Right cardiac atrium (tissue), 5 donors: Measurements from ENCODE around the gene AAMDC. TPM values are rescaled to one million over a fixed set of nuclear protein-coding genes. Genes with fewer than 3 reads are reported as not detected.
"Not testable (repeated sequence)": the region's sequence is repeated elsewhere in the genome, so short reads cannot be mapped to it uniquely, and the experiment has no call there.

Experiments used
- ATAC-seq, 2 donors: fragments of 200-7000 bp; cut with Tn5 transposase; one replicate each; pipeline versions ENCODE4 v1.8.0 to v1.9.1; 2020; ENCODE audit warnings: moderate library complexity in 2 of 2, mild to moderate bottlenecking in 1 of 2
- DNase-seq, 3 donors: peaks; one replicate each; pipeline ENCODE4 v3.0.0-alpha.2; 2020
- H3K27ac ChIP-seq: one replicate; pipeline ENCODE4 v1.5.1; 2013; ENCODE audit warnings: mild to moderate bottlenecking, low read length, control low read depth, moderate library complexity
- H3K27me3 ChIP-seq: one replicate; pipeline ENCODE4 v1.6.1; 2013; ENCODE audit not compliant: control insufficient read depth, insufficient read depth
- H3K4me1 ChIP-seq: one replicate; pipeline ENCODE4 v1.6.1; 2013; ENCODE audit warnings: low read length; ENCODE audit not compliant: control insufficient read depth, insufficient read depth
- H3K4me3 ChIP-seq: one replicate; pipeline ENCODE4 v1.5.1; 2013; ENCODE audit warnings: low read length, control low read depth
- H3K9me3 ChIP-seq: one replicate; pipeline ENCODE4 v1.6.1; 2013; ENCODE audit warnings: low read length; ENCODE audit not compliant: control insufficient read depth
- WGBS: extraction: QIAGEN DNeasy Blood & Tissue Kit; methylation state at CpG from one replicate; pipeline ENCODE4 v1.1.7; 2013; 5-methylcytosine and 5-hydroxymethylcytosine counted together
- intact Hi-C, 4 donors: fragments of 100-400 bp; cut with DNase I; formaldehyde crosslinking; loops; one replicate each; pipeline versions ENCODE4 v1.11.0 to v1.14.0; 2022 to 2023
- polyA plus RNA-seq: library from polyadenylated mRNA; stranded (reverse); fragments of 200-250 nt; gene quantifications from one replicate; pipeline ENCODE4 v1.2.3, GENCODE V29; 2013
- total RNA-seq, 4 donors: library from RNA; stranded (reverse); fragmentation: NEBNext Ultra II Directional; extraction: Animal tissue kit (Norgen Biotek cat#: 25700); gene quantifications; one replicate each; pipeline ENCODE4 v1.2.1, GENCODE V29; 2021
- donor health status: healthy with polysubstance abuse.
- donor health status: DM: no; HTN: yes; CAD: no.
- donor health status: DM: no; HTN: no; CAD: no.
- donor health status: DM: no; HTN: yes; CAD: no; lungs with severe emphysema.
- donor health status: DM: yes; HTN: yes; CAD: no.

The AAMDC gene
- total and polyA plus RNA-seq, 5 donors: 67.4 to 237 (median 88.3) TPM

DNA sequence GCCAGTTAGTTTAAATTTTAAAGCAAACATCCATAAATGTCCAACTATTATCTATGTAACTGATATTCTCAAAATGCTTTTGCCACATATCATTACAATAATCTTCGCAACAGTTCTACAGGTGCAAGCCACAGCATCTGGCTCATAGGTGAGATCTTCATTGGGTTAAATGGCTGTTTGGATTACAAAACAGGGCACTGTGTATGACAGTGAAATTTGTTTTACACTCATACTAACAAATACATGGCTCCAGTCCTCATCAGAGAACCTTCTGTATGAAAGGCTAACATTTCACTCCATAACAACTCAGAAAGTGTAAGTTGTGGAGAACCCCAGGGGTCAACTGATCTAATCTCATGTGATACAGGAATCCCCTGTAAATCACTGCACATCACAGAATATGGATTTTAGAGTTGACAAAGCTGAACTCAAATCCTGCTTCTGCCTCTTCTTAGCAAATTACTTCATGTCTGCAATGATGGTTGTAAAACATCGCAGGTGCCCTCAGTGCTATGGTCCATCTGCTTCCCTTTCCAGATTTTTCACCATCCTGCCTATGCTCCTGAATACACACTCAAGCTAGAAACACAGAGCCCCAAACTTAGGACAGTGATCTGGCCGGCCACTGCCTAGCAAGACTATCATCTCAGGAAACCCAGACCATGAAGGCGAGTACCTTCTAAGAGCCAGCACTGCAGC is 92.8 kb downstream of the AAMDC start:
- H3K27ac ChIP-seq, H3K9me3 ChIP-seq, H3K27me3 ChIP-seq, ATAC-seq, H3K4me3 ChIP-seq, intact Hi-C loops, H3K4me1 ChIP-seq, DNase-seq: not testable (repeated sequence)
- 83% methylated on average over 4 of the region's 4 CpGs for WGBS

DNA sequence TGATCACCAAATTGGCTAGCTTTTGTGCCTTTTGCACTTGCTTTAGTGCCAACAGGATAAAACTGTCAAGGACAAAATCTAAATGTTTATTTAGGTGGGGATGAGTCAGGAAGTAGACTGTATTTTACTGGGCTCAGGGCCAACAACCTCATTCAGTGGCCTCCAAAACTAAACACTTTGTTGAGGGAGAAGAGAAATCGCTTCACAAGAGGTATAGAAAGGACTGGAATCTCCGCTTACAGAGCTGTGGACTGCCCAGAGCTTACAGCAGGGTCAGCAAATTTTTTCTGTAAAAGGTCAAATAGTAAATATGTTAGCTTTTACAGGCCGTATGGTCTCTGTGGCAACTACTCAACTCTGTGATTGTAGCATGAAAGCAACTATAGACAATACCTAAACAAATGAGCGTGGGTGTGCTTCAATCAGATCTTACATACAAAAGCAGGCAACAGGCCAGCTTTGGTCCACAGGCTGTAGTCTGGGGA is 93.4 kb downstream of the AAMDC start:
- peak; percentile 51 to 78 for ATAC-seq
- intact Hi-C loops, H3K27ac ChIP-seq: not testable (repeated sequence)

DNA sequence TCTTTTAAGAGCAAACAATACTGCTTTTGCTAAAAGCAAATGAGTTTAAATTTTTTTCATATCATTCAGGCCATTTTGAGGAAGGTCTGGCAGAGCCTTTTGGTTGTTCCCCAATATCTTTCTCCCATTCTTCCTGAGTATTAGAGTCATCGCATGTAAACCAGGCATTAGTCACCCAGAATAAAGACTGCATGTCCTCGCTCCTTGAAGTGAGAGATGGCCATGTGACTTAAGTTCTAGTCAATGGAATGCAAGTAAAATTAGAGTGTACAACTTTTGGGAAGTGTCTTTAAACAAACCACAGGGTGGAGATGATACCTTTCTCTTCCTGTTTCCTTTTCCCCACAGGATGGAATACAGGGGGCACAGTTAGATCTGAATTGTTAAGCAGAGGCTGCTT is 96.8 kb downstream of the AAMDC start:
- intact Hi-C loops, H3K4me1 ChIP-seq, DNase-seq, H3K27me3 ChIP-seq, H3K27ac ChIP-seq, H3K9me3 ChIP-seq, H3K4me3 ChIP-seq, ATAC-seq: not testable (repeated sequence)
- no CpG with 5 or more reads among the region's 2 CpGs for WGBS

More for the DNA sequence above, 93.4 kb downstream of the AAMDC start:
- peak in 1 of 3 donors; percentile 38 for DNase-seq
- not testable (repeated sequence) for H3K4me1 ChIP-seq, H3K4me3 ChIP-seq, H3K27me3 ChIP-seq, H3K9me3 ChIP-seq
- WGBS: 53% methylated on average over 4 of the region's 4 CpGs

Other genes starting within 250 kb of the AAMDC start
- gene AQP11, start 231.2 kb upstream of the AAMDC start, total RNA-seq: 1 to 10 TPM in 3 of 4 donors, under 1 TPM in 1; 0.64 to 1.6 (median 1.3) TPM
- 0.81 TPM for gene AQP11, start 231.2 kb upstream of the AAMDC start, polyA plus RNA-seq
- gene CLNS1A, start 183.3 kb upstream of the AAMDC start, total RNA-seq: 10 to 100 TPM; 71.5 to 84.7 (median 73.5) TPM
- 69.4 TPM for gene CLNS1A, start 183.3 kb upstream of the AAMDC start, polyA plus RNA-seq
- gene RSF1, start 422 bp upstream of the AAMDC start, total RNA-seq: 10 to 100 TPM; 41.3 to 53.1 (median 46.2) TPM
- gene RSF1, start 422 bp upstream of the AAMDC start, polyA plus RNA-seq: 11.0 TPM
- gene INTS4, start 173.5 kb downstream of the AAMDC start, total RNA-seq: 10 to 100 TPM; 14.1 to 15.3 (median 14.9) TPM
- 9.3 TPM for gene INTS4, start 173.5 kb downstream of the AAMDC start, polyA plus RNA-seq
- under 1 TPM in 3 of 4 donors, not detected in 1; 0.43 to 0.56 (median 0.45) TPM for gene KCTD14, start 202.1 kb downstream of the AAMDC start, total RNA-seq
- gene KCTD14, start 202.1 kb downstream of the AAMDC start, polyA plus RNA-seq: 0.36 TPM
- 1 to 10 TPM in 2 of 4 donors, under 1 TPM in 1, not detected in 1; 0.66 to 7.3 (median 1.4) TPM for gene THRSP, start 242.7 kb downstream of the AAMDC start, total RNA-seq
- gene THRSP, start 242.7 kb downstream of the AAMDC start, polyA plus RNA-seq: 80.3 TPM